ENCODE results near the gene VWF.

DNA sequence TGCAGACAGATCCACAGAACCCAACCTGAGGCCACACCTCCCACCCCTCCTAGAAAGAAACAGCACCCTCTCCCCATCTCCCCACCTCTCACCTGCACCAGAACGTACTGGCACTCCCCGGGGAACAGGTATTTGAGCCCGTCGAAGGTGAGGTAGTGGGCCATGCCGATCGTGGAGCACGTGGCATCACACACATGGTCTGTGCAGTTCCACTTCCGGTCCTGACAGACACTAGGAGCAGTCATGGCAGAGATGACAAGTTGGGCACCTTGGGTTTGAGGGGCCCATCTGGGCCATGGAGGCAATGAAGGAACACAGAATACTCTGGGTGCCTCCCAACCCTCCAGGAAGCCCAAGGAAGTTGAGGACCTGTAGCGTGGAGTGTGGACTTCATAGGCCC is 89.9 kb downstream of the VWF start:
- TF ChIP-seq CTCF (IDR thresholded peaks at IDR 0.05) = no peak
- TF ChIP-seq EZH2 (IDR thresholded peaks at IDR 0.05; ENCODE audit: borderline replicate concordance, insufficient read depth, low read depth, low read length, poor library complexity, severe bottlenecking) = no peak
